ENCODE measurements around the gene ANAPC4.

GRCh38 chr4:25423548-25423947 lies 46.5 kb downstream of the ANAPC4 start:
- no peak for TF ChIP-seq POLR2A (IDR thresholded peaks at IDR 0.05)
- no peak for TF ChIP-seq CTCF (IDR thresholded peaks at IDR 0.05)
